GM15510 (cell line): Measurements from ENCODE around the gene LAPTM5.

Experiments
- POLR2A ChIP-seq: IDR thresholded peaks from 3 replicates; pipeline ENCODE4 v1.6.1; 2011; ENCODE audit warnings: borderline replicate concordance; ENCODE audit not compliant: insufficient read length; ENCODE audit errors: extremely low read depth

Gene LAPTM5

GRCh38 chr1:30728832-30729638, 28.5 kb downstream of the LAPTM5 start:
- TF ChIP-seq POLR2A: no peak

- no peak for TF ChIP-seq POLR2A
These were observed 29.2 kb downstream of the LAPTM5 start for GRCh38 chr1:30728340-30728739.

- TF ChIP-seq POLR2A: no peak
These were observed 29.8 kb downstream of the LAPTM5 start for GRCh38 chr1:30727824-30728223.

GRCh38 chr1:30726773-30727684, 30.5 kb downstream of the LAPTM5 start:
- TF ChIP-seq POLR2A: no peak

- TF ChIP-seq POLR2A: no peak
These were observed 31.3 kb downstream of the LAPTM5 start for GRCh38 chr1:30726236-30726635.

- no peak for TF ChIP-seq POLR2A
These were observed 32.0 kb downstream of the LAPTM5 start for GRCh38 chr1:30725450-30726095.

- no peak for TF ChIP-seq POLR2A
These were observed 32.7 kb downstream of the LAPTM5 start for GRCh38 chr1:30724655-30725421.

- TF ChIP-seq POLR2A: no peak
These were observed 33.4 kb downstream of the LAPTM5 start for GRCh38 chr1:30724175-30724574.

GRCh38 chr1:30723331-30723755, 34.2 kb downstream of the LAPTM5 start, which contains the start of gene MATN1:
MATN1 (minus strand) TSS chr1:30723585; CDS start chr1:30723551, 34 bp downstream.
- no peak for TF ChIP-seq POLR2A

- no peak for TF ChIP-seq POLR2A
These were observed 35.6 kb downstream of the LAPTM5 start for GRCh38 chr1:30721812-30722537.

- TF ChIP-seq POLR2A: no peak
These were observed 36.2 kb downstream of the LAPTM5 start for GRCh38 chr1:30721341-30721793.

GRCh38 chr1:30720271-30721223, 37.0 kb downstream of the LAPTM5 start:
- TF ChIP-seq POLR2A: no peak
